Heart left ventricle (tissue), 13 donors: Measurements from ENCODE around the gene ICA1.

Experiments used
- CTCF ChIP-seq, 12 donors: fragments of 200-600 bp; sonication (generic) in 4 of 12; IDR thresholded peaks; one replicate each; pipeline versions ENCODE4 v1.5.0 to v1.8.0; 2018 to 2022; ENCODE audit warnings: antibody characterized with exemption in 12 of 12, mild to moderate bottlenecking in 5 of 12
- POLR2A ChIP-seq, 2 donors: fragments of 450-650 bp; IDR thresholded peaks; one replicate each; pipeline ENCODE4 v1.6.1; 2017; ENCODE audit warnings: antibody characterized with exemption in 2 of 2, mild to moderate bottlenecking in 2 of 2, moderate library complexity in 2 of 2
- donor health status: ischemic (EF 13 %, LVEDD 7.1; RV severe dilation, severe dysfunction).
- donor health status: DM: no; HTN: yes; CAD: no.
- donor health status: DM: no; HTN: no; CAD: no.
- donor health status: ischemic (EF 25% LVEDD 6.9; RV normal size, moderate dysfunction).
- donor health status: ischemic (EF 25% LVEDD 5.7; RV mildly dilated, moderate dysfunction).
- donor health status: ischemic (EF 35%, LVEDD 5.7; RV mildly dilated, moderate dysfunction).
- donor health status: nonischemic (EF 11% LVEDD 7.7; RV severe dilation, severe dysfunction).
- donor health status: DM: yes; HTN: yes; CAD: no.
- donor health status: PGD.
- donor health status: ischemic (EF 29% LVEDD 5.4; RV normal size, mild dysfunction).
- donor health status: nonischemic (EF 23%, LVEDD 6.1; RV moderate dilation, normal function).

DNA sequence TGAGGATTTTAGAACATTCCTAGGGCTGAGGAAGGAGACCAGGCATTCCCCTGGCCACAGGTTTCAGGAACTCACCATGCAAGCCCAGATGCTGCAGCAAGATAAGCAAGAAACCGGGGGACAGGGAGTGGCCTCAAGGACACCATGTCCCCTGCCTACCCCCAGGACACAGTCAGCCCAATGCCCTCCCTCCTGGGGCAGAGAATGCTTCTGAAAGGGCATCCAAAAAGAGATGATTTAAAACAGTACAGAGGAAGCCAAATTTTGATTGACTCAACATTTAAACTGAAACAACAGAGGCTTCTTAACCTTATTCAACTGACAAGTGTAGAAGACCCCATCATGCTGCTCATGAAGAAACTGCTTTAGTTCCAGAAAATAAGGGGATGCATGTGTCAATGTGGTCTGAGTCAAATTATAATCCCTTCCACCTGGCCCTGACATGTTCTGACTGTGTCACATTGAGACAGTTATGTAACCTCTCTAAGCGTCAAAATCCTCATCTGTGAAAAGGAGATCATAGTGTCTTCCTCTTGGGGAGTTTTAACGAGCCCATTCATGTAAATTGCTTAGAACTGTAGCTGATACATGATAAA is 60.0 kb downstream of the ICA1 start:
- TF ChIP-seq CTCF (IDR thresholded peaks at IDR 0.05): no peak
- no peak for TF ChIP-seq POLR2A (IDR thresholded peaks at IDR 0.05)
